ENCODE data around the gene SLC7A5.
"Not testable (repeated sequence)": the region's sequence is repeated elsewhere in the genome, so short reads cannot be mapped to it uniquely, and the experiment has no call there.

The SLC7A5 gene

GRCh38 chr16:87868254-87869029 lies 865 bp downstream of the SLC7A5 start:
- not testable (repeated sequence) for H3K9me3 ChIP-seq (ENCODE audit: insufficient read depth, low read length, severe bottlenecking); H3K27me3 ChIP-seq (ENCODE audit: insufficient read depth, low read length, poor library complexity)
- Histone ChIP-seq H3K4me2 (ENCODE audit: insufficient read depth, low read length) (peak overlapping the region; percentile 80), H3K4me3 (ENCODE audit: low read depth in 1 of 2, low read length in 2 of 2) (peak overlapping the region; percentile 51 to 93), H3K27ac (ENCODE audit: low read length) (peak overlapping the region; percentile 93), H3K9ac (ENCODE audit: low read depth, low read length) (peak overlapping the region; percentile 77), H3K36me3 (ENCODE audit: insufficient read depth, low read length) (peaks cover 28% of the 10 kb centered on the region), H2AFZ (ENCODE audit: low read depth, low read length) (peak overlapping the region; percentile 59; the same call in 1 of the 2 replicates), H4K20me1 (ENCODE audit: insufficient read depth, low read length) (peaks cover 48% of the 10 kb centered on the region), H3K4me1 (ENCODE audit: insufficient read depth, low read length) (peaks cover 82% of the 10 kb centered on the region), H3K79me2 (ENCODE audit: insufficient read depth, low read length) (peaks cover 65% of the 10 kb centered on the region)
- DNase-seq (peak; percentile 66), ATAC-seq (ENCODE audit: insufficient read depth, low read depth) (peak; percentile 11; the same call in 1 of the 3 replicates)

- ATAC-seq (ENCODE audit: insufficient read depth, low read depth) = peak; percentile 43
- H3K9ac ChIP-seq (ENCODE audit: low read depth, low read length) = peak overlapping the region; percentile 77
Measured at GRCh38 chr16:87865902-87866555, 3.3 kb downstream of the SLC7A5 start.

GRCh38 chr16:87864331-87864989 lies 4.8 kb downstream of the SLC7A5 start:
- DNase-seq (no peak), ATAC-seq (ENCODE audit: insufficient read depth, low read depth) (no peak)
- peak overlapping the region; percentile 77 for H3K9ac ChIP-seq (ENCODE audit: low read depth, low read length)
- no peak overlapping the region for H2AFZ ChIP-seq (ENCODE audit: low read depth, low read length)
- no peak for TF ChIP-seq CTCF (IDR thresholded peaks at IDR 0.05; ENCODE audit: borderline replicate concordance, extremely low read depth, low read length, poor library complexity, severe bottlenecking)
- TF ChIP-seq EZH2 (IDR thresholded peaks at IDR 0.05; ENCODE audit: borderline replicate concordance, low read depth, low read length, severe bottlenecking) = no peak
- H3K9me3 ChIP-seq (ENCODE audit: insufficient read depth, low read length, severe bottlenecking) = no peaks in the 10 kb centered on the region
- H3K4me1 ChIP-seq (ENCODE audit: insufficient read depth, low read length) = peaks cover 82% of the 10 kb centered on the region
- peaks cover 67% of the 10 kb centered on the region for H3K36me3 ChIP-seq (ENCODE audit: insufficient read depth, low read length)
- H3K27me3 ChIP-seq (ENCODE audit: insufficient read depth, low read length, poor library complexity) = no peaks in the 10 kb centered on the region
- peak overlapping the region; percentile 88 for H3K27ac ChIP-seq (ENCODE audit: low read length)
- H3K4me3 ChIP-seq (ENCODE audit: low read depth in 1 of 2, low read length in 2 of 2) = peak overlapping the region; percentile 14 to 93; a peak in 3 of 4 replicates
- H3K4me2 ChIP-seq (ENCODE audit: insufficient read depth, low read length) = peak overlapping the region; percentile 80
- peaks cover 84% of the 10 kb centered on the region for H4K20me1 ChIP-seq (ENCODE audit: insufficient read depth, low read length)
- H3K79me2 ChIP-seq (ENCODE audit: insufficient read depth, low read length) = peaks cover 97% of the 10 kb centered on the region

More at GRCh38 chr16:87865902-87866555, 3.3 kb downstream of the SLC7A5 start:
- Histone ChIP-seq H3K36me3 (ENCODE audit: insufficient read depth, low read length) (peaks cover 52% of the 10 kb centered on the region), H3K27ac (ENCODE audit: low read length) (peak overlapping the region; percentile 88), H3K4me3 (ENCODE audit: low read depth in 1 of 2, low read length in 2 of 2) (peak overlapping the region; percentile 30 to 93; a peak in 3 of 4 replicates), H4K20me1 (ENCODE audit: insufficient read depth, low read length) (peaks cover 71% of the 10 kb centered on the region), H3K4me1 (ENCODE audit: insufficient read depth, low read length) (peaks cover 82% of the 10 kb centered on the region), H3K79me2 (ENCODE audit: insufficient read depth, low read length) (peaks cover 86% of the 10 kb centered on the region), H3K4me2 (ENCODE audit: insufficient read depth, low read length) (peak overlapping the region; percentile 80)
- not testable (repeated sequence) for H3K9me3 ChIP-seq (ENCODE audit: insufficient read depth, low read length, severe bottlenecking); H3K27me3 ChIP-seq (ENCODE audit: insufficient read depth, low read length, poor library complexity); H2AFZ ChIP-seq (ENCODE audit: low read depth, low read length)
- DNase-seq = peak; percentile 89

GRCh38 chr16:87863327-87863635 lies 6.0 kb downstream of the SLC7A5 start:
- Histone ChIP-seq H3K4me3 (ENCODE audit: low read depth in 1 of 2, low read length in 2 of 2) (peak overlapping the region in 1 of 2 experiments; percentile 48; a peak in 1 of 4 replicates), H3K4me2 (ENCODE audit: insufficient read depth, low read length) (peak overlapping the region; percentile 54), H4K20me1 (ENCODE audit: insufficient read depth, low read length) (peaks cover 90% of the 10 kb centered on the region), H3K9ac (ENCODE audit: low read depth, low read length) (peak overlapping the region; percentile 32), H3K27ac (ENCODE audit: low read length) (peak overlapping the region; percentile 67), H3K36me3 (ENCODE audit: insufficient read depth, low read length) (peaks cover 78% of the 10 kb centered on the region), H3K79me2 (ENCODE audit: insufficient read depth, low read length) (peaks cover 99% of the 10 kb centered on the region), H3K4me1 (ENCODE audit: insufficient read depth, low read length) (peaks cover 93% of the 10 kb centered on the region)
- H2AFZ ChIP-seq (ENCODE audit: low read depth, low read length); ATAC-seq (ENCODE audit: insufficient read depth, low read depth); DNase-seq; H3K27me3 ChIP-seq (ENCODE audit: insufficient read depth, low read length, poor library complexity); H3K9me3 ChIP-seq (ENCODE audit: insufficient read depth, low read length, severe bottlenecking): not testable (repeated sequence)

GRCh38 chr16:87862597-87863326 lies 6.5 kb downstream of the SLC7A5 start:
- H3K9ac ChIP-seq (ENCODE audit: low read depth, low read length) = peak overlapping the region; percentile 32
- H3K36me3 ChIP-seq (ENCODE audit: insufficient read depth, low read length) = peaks cover 84% of the 10 kb centered on the region
- H4K20me1 ChIP-seq (ENCODE audit: insufficient read depth, low read length) = peaks cover 91% of the 10 kb centered on the region
- H3K27ac ChIP-seq (ENCODE audit: low read length) = peak overlapping the region; percentile 67
- not testable (repeated sequence) for DNase-seq; H2AFZ ChIP-seq (ENCODE audit: low read depth, low read length); ATAC-seq (ENCODE audit: insufficient read depth, low read depth); H3K9me3 ChIP-seq (ENCODE audit: insufficient read depth, low read length, severe bottlenecking); H3K27me3 ChIP-seq (ENCODE audit: insufficient read depth, low read length, poor library complexity)
- H3K4me3 ChIP-seq (ENCODE audit: low read depth in 1 of 2, low read length in 2 of 2) = peak overlapping the region in 1 of 2 experiments; percentile 48; a peak in 2 of 4 replicates
- peaks cover 99% of the 10 kb centered on the region for H3K79me2 ChIP-seq (ENCODE audit: insufficient read depth, low read length)
- H3K4me2 ChIP-seq (ENCODE audit: insufficient read depth, low read length) = peak overlapping the region; percentile 54
- H3K4me1 ChIP-seq (ENCODE audit: insufficient read depth, low read length) = peaks cover 98% of the 10 kb centered on the region

GRCh38 chr16:87861300-87862099 lies 7.8 kb downstream of the SLC7A5 start:
- H3K27me3 ChIP-seq (ENCODE audit: insufficient read depth, low read length, poor library complexity); DNase-seq; H3K9me3 ChIP-seq (ENCODE audit: insufficient read depth, low read length, severe bottlenecking); H2AFZ ChIP-seq (ENCODE audit: low read depth, low read length); ATAC-seq (ENCODE audit: insufficient read depth, low read depth); H3K9ac ChIP-seq (ENCODE audit: low read depth, low read length): not testable (repeated sequence)
- peaks cover 98% of the 10 kb centered on the region for H3K4me1 ChIP-seq (ENCODE audit: insufficient read depth, low read length)
- peak overlapping the region; percentile 52 for H3K27ac ChIP-seq (ENCODE audit: low read length)
- peak overlapping the region in 1 of 2 experiments; percentile 14; a peak in 1 of 4 replicates for H3K4me3 ChIP-seq (ENCODE audit: low read depth in 1 of 2, low read length in 2 of 2)
- peak overlapping the region; percentile 54 for H3K4me2 ChIP-seq (ENCODE audit: insufficient read depth, low read length)
- peaks cover 92% of the 10 kb centered on the region for H4K20me1 ChIP-seq (ENCODE audit: insufficient read depth, low read length)
- H3K79me2 ChIP-seq (ENCODE audit: insufficient read depth, low read length) = peaks cover 99% of the 10 kb centered on the region
- H3K36me3 ChIP-seq (ENCODE audit: insufficient read depth, low read length) = peaks cover 85% of the 10 kb centered on the region
